Measurements from ENCODE around the gene FOXN1.

DNA sequence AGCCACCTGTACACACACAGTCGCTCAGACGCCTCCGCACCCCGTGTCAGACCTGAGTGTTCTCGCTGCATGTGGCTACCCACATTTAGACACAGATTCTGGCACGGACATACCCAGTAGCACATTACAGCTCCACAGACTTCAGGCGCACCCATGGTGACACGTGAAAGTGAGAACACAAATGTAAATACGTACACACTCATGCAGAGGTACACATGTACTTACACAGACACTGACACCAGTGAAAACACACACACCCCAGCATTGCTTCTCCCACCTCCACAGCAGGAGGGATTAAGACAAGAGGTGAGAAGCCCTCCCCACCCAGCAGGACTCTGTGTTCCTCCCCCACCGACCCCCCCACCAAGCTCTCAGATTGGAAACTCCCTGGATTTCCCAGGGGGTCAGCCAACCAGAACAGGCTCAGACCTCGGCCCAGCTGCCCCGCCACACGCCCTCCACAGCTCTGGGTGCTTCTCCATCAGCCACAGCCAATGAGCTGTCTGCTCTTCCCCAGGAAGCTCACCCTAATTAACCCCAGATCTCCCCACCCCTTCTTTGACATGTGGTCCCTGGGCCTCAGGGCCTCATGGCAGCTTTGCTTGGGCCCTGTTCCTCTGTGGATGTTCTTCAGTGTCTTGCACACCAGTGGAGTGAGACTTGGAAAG lies 5.3 kb upstream of the FOXN1 start:
- TF ChIP-seq, protein P1, sequence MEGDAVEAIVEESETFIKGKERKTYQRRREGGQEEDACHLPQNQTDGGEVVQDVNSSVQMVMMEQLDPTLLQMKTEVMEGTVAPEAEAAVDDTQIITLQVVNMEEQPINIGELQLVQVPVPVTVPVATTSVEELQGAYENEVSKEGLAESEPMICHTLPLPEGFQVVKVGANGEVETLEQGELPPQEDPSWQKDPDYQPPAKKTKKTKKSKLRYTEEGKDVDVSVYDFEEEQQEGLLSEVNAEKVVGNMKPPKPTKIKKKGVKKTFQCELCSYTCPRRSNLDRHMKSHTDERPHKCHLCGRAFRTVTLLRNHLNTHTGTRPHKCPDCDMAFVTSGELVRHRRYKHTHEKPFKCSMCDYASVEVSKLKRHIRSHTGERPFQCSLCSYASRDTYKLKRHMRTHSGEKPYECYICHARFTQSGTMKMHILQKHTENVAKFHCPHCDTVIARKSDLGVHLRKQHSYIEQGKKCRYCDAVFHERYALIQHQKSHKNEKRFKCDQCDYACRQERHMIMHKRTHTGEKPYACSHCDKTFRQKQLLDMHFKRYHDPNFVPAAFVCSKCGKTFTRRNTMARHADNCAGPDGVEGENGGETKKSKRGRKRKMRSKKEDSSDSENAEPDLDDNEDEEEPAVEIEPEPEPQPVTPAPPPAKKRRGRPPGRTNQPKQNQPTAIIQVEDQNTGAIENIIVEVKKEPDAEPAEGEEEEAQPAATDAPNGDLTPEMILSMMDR (IDR thresholded peaks at IDR 0.05; ENCODE audit: low read depth, low read length, missing input control) = no peak
- TF ChIP-seq EGR1 (IDR thresholded peaks at IDR 0.05; ENCODE audit: low read depth in 2 of 2) = no peak
- TF ChIP-seq GABPA (IDR thresholded peaks at IDR 0.05 in 1 of 2, conservative IDR thresholded peaks at IDR 0.05 in 1 of 2) = no peak
- TF ChIP-seq, protein P2, sequence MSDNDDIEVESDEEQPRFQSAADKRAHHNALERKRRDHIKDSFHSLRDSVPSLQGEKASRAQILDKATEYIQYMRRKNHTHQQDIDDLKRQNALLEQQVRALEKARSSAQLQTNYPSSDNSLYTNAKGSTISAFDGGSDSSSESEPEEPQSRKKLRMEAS (IDR thresholded peaks at IDR 0.05) = no peak
- no peak for TF ChIP-seq FOXA1 (IDR thresholded peaks at IDR 0.05)
- no peak for TF ChIP-seq TAF1 (conservative IDR thresholded peaks at IDR 0.05)
- TF ChIP-seq RAD21 (IDR thresholded peaks at IDR 0.05) = no peak
- TF ChIP-seq, protein P3, sequence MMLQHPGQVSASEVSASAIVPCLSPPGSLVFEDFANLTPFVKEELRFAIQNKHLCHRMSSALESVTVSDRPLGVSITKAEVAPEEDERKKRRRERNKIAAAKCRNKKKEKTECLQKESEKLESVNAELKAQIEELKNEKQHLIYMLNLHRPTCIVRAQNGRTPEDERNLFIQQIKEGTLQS (IDR thresholded peaks at IDR 0.05) = no peak
- TF ChIP-seq JUND (IDR thresholded peaks at IDR 0.05) = no peak
- no peak for TF ChIP-seq YY1 (IDR thresholded peaks at IDR 0.05)
- no peak for TF ChIP-seq NR2F2 (IDR thresholded peaks at IDR 0.05)
- TF ChIP-seq, protein P4, sequence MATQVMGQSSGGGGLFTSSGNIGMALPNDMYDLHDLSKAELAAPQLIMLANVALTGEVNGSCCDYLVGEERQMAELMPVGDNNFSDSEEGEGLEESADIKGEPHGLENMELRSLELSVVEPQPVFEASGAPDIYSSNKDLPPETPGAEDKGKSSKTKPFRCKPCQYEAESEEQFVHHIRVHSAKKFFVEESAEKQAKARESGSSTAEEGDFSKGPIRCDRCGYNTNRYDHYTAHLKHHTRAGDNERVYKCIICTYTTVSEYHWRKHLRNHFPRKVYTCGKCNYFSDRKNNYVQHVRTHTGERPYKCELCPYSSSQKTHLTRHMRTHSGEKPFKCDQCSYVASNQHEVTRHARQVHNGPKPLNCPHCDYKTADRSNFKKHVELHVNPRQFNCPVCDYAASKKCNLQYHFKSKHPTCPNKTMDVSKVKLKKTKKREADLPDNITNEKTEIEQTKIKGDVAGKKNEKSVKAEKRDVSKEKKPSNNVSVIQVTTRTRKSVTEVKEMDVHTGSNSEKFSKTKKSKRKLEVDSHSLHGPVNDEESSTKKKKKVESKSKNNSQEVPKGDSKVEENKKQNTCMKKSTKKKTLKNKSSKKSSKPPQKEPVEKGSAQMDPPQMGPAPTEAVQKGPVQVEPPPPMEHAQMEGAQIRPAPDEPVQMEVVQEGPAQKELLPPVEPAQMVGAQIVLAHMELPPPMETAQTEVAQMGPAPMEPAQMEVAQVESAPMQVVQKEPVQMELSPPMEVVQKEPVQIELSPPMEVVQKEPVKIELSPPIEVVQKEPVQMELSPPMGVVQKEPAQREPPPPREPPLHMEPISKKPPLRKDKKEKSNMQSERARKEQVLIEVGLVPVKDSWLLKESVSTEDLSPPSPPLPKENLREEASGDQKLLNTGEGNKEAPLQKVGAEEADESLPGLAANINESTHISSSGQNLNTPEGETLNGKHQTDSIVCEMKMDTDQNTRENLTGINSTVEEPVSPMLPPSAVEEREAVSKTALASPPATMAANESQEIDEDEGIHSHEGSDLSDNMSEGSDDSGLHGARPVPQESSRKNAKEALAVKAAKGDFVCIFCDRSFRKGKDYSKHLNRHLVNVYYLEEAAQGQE (IDR thresholded peaks at IDR 0.05) = no peak
